Measurements from ENCODE around the gene CPNE5.

The CPNE5 gene

DNA sequence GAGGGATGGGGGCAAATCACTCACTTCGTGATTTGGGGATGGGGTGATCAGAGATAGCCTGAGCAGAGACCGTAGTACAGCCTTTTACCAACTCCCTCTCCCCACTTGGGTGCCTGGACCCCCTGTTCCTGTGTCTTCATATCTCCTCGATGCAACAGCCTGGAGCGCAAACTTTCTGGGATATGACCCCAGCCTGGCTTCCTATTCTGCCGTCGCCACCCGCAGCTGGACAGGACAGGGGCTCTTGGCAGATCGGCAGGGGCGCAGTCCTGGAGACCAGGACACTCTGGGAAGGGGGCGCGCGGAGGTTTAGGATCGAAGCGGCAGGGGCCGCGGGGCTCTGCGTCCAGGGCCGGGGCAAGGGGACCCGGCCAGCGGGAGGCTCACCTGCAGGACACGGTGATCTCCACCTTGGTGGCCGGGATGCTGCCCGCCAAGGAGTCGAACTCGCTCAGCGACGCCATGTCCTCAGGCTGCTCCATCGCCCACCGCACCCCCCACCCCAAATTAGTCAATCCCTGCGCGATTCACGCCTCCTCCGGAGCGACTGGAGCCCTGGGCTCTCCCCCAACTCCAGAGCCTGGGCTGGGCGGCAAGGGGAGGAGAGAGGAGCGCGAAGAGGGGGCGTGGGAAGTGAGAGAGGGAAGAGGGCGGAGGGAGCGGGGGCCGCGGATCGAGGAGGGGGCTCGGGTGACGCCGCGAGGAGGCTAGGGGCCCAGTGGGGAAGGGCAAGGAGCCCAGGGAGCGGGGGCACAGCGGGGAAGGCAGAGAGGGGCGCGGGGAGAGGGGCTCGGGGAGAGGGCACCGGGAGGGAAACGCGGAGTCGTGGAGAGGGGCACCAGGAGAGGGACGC, at the start of gene CPNE5:
CPNE5 (minus strand) TSS at position 549 of the 853 bp plus-strand sequence; CDS start at position 482, 67 bp downstream.
- H3K4me3 ChIP-seq = peak within 1 kb of the TSS; percentile 82
- no peak for TF ChIP-seq CTCF (IDR thresholded peaks at IDR 0.05)
- no peak for DNase-seq (ENCODE audit: low spot score)
- H3K27ac ChIP-seq = no peak within 1 kb of the TSS

GRCh38 chr6:36888115-36888643, 48.9 kb upstream of the CPNE5 start:
- Histone ChIP-seq H3K27ac (no peak overlapping the region), H3K4me3 (no peak overlapping the region)
- no peak for TF ChIP-seq CTCF (IDR thresholded peaks at IDR 0.05)
- no peak for DNase-seq (ENCODE audit: low spot score)

DNA sequence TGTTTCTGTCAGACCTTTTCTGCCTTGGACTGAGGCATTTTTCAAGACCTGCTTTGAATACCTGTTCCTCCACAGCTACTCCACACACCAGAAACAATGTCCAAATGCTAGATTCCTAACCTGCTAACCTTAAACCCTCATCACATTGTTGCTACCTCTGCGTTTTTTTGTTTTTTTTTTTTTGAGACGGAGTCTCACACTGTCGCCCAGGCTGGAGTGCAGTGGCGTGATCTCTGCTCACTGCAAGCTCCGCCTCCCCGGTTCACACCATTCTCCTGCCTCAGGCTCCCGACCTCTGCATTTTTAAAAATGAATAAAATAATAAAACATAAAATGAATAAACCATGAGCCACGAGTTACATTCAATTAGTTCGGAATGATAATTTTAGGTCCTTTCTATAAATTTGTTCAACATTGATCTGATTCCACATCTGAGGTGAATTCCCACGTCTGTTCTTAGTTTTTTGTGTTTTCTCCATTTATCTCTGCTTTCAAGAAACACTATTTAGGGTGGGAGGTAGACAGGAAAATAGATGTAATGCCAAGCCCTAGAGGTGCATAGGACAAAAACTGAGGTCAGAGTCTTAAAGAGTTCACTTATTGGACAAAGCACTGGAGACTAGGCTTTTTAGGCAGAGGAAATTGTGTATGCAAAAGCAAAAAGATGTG, 47.8 kb upstream of the CPNE5 start:
- no peak for DNase-seq (ENCODE audit: low spot score)
- no peak overlapping the region for H3K27ac ChIP-seq
- no peak for TF ChIP-seq CTCF (IDR thresholded peaks at IDR 0.05)
- peak overlapping the region; percentile 79 for H3K4me3 ChIP-seq

- Histone ChIP-seq H3K4me3 (peak within 1 kb of the TSS; percentile 79), H3K27ac (peak within 1 kb of the TSS; percentile 83 to 90)
- peak; percentile 62 for TF ChIP-seq CTCF (IDR thresholded peaks at IDR 0.05)
- peak; percentile 97 for DNase-seq (ENCODE audit: low spot score)
Observed at GRCh38 chr6:36885461-36886401, 46.5 kb upstream of the CPNE5 start, which contains the start of gene C6orf89. TSS of gene C6orf89 (plus strand) at chr6:36885952. CDS start at chr6:36899445, 13,493 bp downstream.

GRCh38 chr6:36884610-36885009, 45.4 kb upstream of the CPNE5 start:
- TF ChIP-seq CTCF (IDR thresholded peaks at IDR 0.05) = no peak
- H3K4me3 ChIP-seq = no peak overlapping the region
- DNase-seq (ENCODE audit: low spot score) = no peak
- no peak overlapping the region for H3K27ac ChIP-seq

DNA sequence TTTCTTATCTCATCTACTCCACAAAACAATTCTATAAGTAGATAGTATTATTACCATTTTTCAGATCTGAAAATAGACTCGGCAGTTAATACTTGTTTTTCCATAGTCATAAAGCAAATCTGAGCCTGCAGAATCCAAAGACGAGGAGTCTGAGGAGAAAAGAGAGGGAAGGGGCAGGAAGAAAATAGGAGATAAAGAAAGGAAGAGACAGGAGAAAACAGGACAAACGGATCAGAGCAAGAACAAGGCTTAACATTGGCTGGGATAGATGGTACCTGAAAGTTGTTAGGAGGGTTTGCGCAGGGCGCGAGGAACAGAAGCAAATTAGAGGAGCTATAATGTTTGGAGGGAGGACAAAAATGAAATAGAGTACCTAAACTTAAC, 36.0 kb upstream of the CPNE5 start:
- DNase-seq (ENCODE audit: low spot score) = no peak
- H3K27ac ChIP-seq = peak overlapping the region; percentile 57 to 87
- peak overlapping the region; percentile 92 for H3K4me3 ChIP-seq
- no peak for TF ChIP-seq CTCF (IDR thresholded peaks at IDR 0.05)
